ENCODE measurements around the gene SLC2A4RG. TPM values are rescaled to one million over a fixed set of nuclear protein-coding genes. Genes with fewer than 3 reads are reported as not detected.

Gene SLC2A4RG
- total and polyA plus RNA-seq, 3 donors from 2014 or later: 64.4 to 141 (median 123) TPM

GRCh38 chr20:63700199-63701050, 39.2 kb upstream of the SLC2A4RG start:
- no peaks in the 10 kb centered on the region for H3K36me3 ChIP-seq (ENCODE audit: low read depth, missing control alignments)
- H3K4me1 ChIP-seq: peaks cover 19% of the 10 kb centered on the region
- no peak overlapping the region for H3K4me3 ChIP-seq
- intact Hi-C loops (cut with DNase I; ENCODE audit: low total_unique reads): no loop called here
- 77 to 87% methylated on average over 8 to 43 of the region's 43 CpGs for WGBS, 2 donors
- H3K9me3 ChIP-seq: no peaks in the 10 kb centered on the region
- no peaks in the 10 kb centered on the region for H3K27me3 ChIP-seq
- no peak for DNase-seq
- no peak overlapping the region for H3K27ac ChIP-seq
- TF ChIP-seq POLR2A (IDR thresholded peaks at IDR 0.05) (no peak), CTCF (IDR thresholded peaks at IDR 0.05) (no peak)

GRCh38 chr20:63701051-63701328, 38.6 kb upstream of the SLC2A4RG start:
- Histone ChIP-seq H3K4me1 (peaks cover 19% of the 10 kb centered on the region), H3K27ac (no peak overlapping the region), H3K9me3 (no peaks in the 10 kb centered on the region), H3K4me3 (no peak overlapping the region), H3K27me3 (no peaks in the 10 kb centered on the region), H3K36me3 (ENCODE audit: low read depth, missing control alignments) (no peaks in the 10 kb centered on the region)
- TF ChIP-seq CTCF (IDR thresholded peaks at IDR 0.05) (no peak), POLR2A (IDR thresholded peaks at IDR 0.05) (no peak)
- DNase-seq: no peak
- 89 to 90% methylated on average over 3 to 5 of the region's 5 CpGs for WGBS, 2 donors
- intact Hi-C loops (cut with DNase I; ENCODE audit: low total_unique reads): no loop called here

GRCh38 chr20:63701329-63702035, 38.1 kb upstream of the SLC2A4RG start:
- H3K4me3 ChIP-seq: no peak overlapping the region
- no peaks in the 10 kb centered on the region for H3K27me3 ChIP-seq
- DNase-seq: no peak
- H3K27ac ChIP-seq: no peak overlapping the region
- TF ChIP-seq CTCF (IDR thresholded peaks at IDR 0.05): no peak
- no peak for TF ChIP-seq POLR2A (IDR thresholded peaks at IDR 0.05)
- H3K36me3 ChIP-seq (ENCODE audit: low read depth, missing control alignments): no peaks in the 10 kb centered on the region
- intact Hi-C loops (cut with DNase I; ENCODE audit: low total_unique reads): no loop called here
- 85% methylated on average over 11 of the region's 14 CpGs; no CpG with 5 or more reads in 1 of the 2 donors for WGBS, 2 donors
- peaks cover 24% of the 10 kb centered on the region for H3K4me1 ChIP-seq
- no peaks in the 10 kb centered on the region for H3K9me3 ChIP-seq

- TF ChIP-seq POLR2A (IDR thresholded peaks at IDR 0.05): no peak
- TF ChIP-seq CTCF (IDR thresholded peaks at IDR 0.05): no peak
- Histone ChIP-seq H3K27ac (no peak overlapping the region), H3K4me3 (no peak overlapping the region), H3K27me3 (no peaks in the 10 kb centered on the region), H3K4me1 (peaks cover 29% of the 10 kb centered on the region), H3K9me3 (no peaks in the 10 kb centered on the region), H3K36me3 (ENCODE audit: low read depth, missing control alignments) (no peaks in the 10 kb centered on the region)
- WGBS, 2 donors: 92 to 97% methylated on average over 6 to 16 of the region's 16 CpGs
- DNase-seq: no peak
- intact Hi-C loops (cut with DNase I; ENCODE audit: low total_unique reads): no loop called here
These were observed 37.4 kb upstream of the SLC2A4RG start for GRCh38 chr20:63702036-63702665.
